NCI-H345 (cell line): ENCODE data around the gene KRR1.
"Not testable (repeated sequence)": the region's sequence is repeated elsewhere in the genome, so short reads cannot be mapped to it uniquely, and the experiment has no call there.

ENCODE experiments used
- DNase-seq: peaks from one replicate; lab custom pipeline; 2025; lab: John Stamatoyannopoulos, UW

The KRR1 gene

DNA sequence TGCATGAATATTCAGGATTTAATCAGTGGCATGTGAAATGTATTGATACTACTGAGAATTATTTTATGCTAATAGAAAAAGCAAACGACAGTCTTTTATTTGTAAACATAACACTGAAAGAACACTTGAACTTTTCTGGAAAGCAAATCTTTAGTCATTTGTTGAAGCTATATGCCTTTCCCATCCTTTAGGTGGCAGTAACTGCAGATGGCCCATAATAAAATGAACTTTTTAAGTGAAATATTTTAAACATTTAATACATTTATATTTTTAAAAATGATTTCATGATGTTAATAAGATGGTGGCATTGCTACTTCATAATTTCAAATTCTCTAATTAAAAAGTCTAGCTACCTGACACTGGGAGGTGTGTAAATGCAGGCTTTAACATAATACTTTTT is 13.9 kb upstream of the KRR1 start:
- DNase-seq, result no peak

GRCh38 chr12:75522124-75522523 is 10.7 kb upstream of the KRR1 start:
- not testable (repeated sequence) for DNase-seq

DNA sequence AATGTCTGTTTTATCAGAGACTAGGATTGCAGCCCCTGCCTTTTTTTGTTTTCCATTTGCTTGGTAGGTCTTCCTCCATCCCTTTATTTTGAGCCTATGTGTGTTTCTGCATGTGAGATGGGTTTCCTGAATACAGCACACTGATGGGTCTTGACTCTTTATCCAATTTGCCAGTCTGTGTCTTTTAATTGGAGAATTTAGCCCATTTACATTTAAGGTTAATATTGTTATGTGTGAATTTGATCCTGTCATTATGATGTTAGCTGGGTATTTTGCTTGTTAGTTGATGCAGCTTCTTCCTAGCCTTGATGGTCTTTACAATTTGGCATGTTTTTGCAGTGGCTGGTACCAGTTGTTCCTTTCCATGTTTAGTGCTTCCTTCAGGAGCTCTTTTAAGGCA is 9.8 kb upstream of the KRR1 start:
- DNase-seq, result not testable (repeated sequence)

DNA sequence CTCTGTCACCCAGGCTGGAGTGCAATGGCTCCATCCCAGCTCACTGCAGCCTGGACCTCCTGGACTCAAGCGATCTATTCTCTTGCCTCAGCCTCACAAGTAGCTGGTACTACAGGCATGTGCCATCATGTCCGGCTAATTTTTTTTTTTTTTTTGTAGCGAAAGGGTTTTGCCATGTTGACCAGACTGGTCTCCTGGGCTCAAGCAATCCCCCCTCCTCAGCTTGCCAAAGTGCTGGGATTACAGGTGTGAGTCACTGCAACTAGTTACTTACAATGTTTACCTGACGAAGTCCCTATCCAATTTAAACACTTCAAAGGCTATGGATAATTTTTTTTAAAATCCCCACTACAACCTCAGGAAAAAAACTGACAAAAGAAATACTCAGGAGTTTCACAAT is 1.8 kb downstream of the KRR1 start:
- no peak for DNase-seq

- no peak for DNase-seq
Observed at GRCh38 chr12:75508159-75508558, 3.2 kb downstream of the KRR1 start.

- no peak for DNase-seq
Observed at GRCh38 chr12:75507086-75507485, 4.3 kb downstream of the KRR1 start.

DNA sequence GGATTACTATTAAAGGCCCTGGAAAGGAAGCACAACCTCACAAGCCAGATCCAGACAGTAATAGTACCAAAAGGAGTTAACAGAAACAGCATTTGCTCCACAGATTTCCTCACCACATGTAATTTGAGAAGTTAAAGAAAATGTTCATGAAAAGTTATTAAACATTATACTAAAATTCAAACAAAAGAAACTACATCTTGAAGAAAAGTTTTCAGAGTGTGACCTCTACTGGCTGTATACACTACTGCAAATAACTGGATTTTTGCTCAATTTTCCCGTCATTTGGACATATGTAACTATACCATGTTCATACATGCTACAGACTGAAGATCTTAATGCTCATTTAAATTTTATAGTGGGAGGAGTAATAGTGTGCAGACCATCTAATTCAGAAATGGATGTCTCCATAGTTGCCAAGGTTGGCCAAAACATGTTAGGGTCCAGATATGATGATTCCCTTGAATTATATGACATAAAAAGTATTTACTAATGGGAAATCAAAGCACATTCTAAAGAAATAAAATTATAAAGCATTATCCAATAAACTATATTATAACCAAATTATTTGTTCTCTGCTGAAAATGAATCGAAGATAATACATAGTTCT is 5.6 kb downstream of the KRR1 start:
- DNase-seq, result no peak

DNA sequence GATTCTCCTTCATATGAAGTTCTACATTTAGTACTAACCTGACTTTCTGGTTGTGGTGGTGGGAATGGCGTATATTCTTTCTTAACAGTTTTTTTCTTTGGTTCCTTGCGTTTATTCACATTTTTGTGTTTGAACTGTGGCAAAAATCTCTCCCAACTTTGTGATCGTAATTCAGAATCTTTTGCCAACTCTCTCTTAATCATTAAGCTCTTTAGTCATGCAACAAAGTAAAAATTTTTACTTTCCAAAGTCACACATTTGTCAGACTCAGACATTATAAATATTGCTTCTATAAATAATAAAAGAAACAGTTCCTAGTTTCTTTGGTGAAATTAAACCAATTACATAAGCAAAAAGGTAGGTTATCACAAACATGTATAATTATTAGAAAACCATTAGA is 7.5 kb downstream of the KRR1 start:
- DNase-seq, result no peak

GRCh38 chr12:75503459-75503858 is 8.0 kb downstream of the KRR1 start:
- no peak for DNase-seq

- no peak for DNase-seq
Observed at GRCh38 chr12:75491169-75491568, 20.2 kb downstream of the KRR1 start.

GRCh38 chr12:75489613-75490210 is 21.7 kb downstream of the KRR1 start:
- DNase-seq, result no peak

GRCh38 chr12:75489187-75489586 is 22.2 kb downstream of the KRR1 start:
- no peak for DNase-seq

DNA sequence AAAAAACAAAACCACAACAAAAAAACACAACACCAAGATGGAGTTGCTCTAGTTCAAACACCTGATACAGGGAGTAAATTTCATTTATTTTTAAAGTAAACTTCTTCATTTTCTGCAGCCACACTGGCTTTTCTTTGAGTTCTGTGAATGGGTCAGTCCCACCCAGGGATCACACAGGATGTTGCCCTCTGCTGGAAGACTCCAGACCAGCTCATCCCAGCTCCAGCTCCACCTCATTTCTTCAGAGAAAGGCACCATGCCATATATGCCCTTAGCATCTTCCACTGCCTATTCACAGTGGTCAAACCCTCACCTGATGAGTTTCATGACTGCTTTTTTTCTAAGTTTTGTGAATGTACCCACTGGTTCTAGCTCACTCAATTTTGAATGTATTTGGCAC is 22.9 kb downstream of the KRR1 start:
- DNase-seq, result no peak

DNA sequence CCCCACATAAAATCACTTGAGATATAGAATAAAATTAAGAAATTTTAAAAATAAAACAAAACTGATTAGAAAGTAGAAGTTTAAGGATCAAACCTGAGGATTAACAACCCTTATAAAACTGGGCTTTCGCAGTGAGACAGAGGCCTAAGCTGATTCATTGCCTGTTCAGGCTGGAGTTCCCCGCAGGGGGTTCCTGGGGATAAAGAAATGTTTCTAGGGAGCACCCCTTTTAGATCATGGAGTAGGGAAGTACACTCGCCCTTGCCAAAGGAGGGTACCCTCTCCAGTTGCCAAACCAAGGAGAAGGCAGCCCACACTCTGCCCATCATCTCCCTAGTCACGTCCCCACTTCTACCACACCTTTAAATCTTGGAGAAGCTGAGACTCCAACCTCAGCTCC is 24.1 kb downstream of the KRR1 start:
- no peak for DNase-seq

DNA sequence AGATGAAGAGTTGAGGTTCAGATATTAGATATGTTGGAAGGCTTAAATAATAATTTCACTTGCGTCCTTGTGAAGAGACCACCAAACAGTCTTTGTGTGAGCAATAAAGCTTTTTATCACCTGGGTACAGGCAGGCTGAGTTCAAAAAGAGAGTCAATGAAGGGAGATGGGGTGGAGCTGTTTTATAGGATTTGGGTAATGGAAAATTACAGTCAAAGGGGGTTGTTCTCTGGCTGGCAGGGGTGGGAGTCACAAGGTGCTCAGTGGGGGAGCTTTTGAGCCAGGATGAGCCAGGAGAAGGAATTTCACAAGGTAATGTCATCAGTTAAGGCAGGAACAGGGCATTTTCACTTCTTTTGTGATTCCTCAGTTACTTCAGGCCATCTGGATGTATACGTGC is 27.0 kb downstream of the KRR1 start:
- not testable (repeated sequence) for DNase-seq

GRCh38 chr12:75483431-75483830 is 28.0 kb downstream of the KRR1 start:
- DNase-seq, result no peak

GRCh38 chr12:75482646-75483045 is 28.8 kb downstream of the KRR1 start:
- DNase-seq, result no peak

GRCh38 chr12:75481774-75482173 is 29.6 kb downstream of the KRR1 start:
- no peak for DNase-seq

- DNase-seq, result no peak
Observed at GRCh38 chr12:75481013-75481705, 30.2 kb downstream of the KRR1 start.

DNA sequence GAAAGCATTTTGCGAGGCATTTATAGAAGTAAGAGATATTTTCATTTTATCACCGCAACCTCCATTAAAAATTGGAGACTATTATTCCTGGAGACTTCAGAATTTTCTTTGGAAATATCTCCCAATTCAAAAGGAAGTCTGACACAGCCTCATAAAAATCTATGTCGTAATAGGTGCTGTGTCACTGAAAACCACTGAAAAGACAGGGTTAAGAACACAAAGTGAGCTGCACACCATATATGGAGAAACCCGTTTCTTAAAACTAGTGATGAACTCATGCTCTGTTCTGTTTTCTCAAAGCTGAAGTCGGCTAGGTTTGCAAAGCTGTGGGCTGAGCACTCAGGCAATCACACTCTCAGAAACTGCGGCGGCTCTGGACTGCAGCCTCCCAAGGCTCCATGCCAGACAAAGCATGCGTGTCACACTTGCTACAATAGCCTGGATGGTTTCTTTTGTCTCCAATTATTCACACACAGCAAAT is 30.9 kb downstream of the KRR1 start, which contains the start of gene GLIPR1:
TSS of gene GLIPR1 (plus strand) at position 287 of the 481 bp plus-strand sequence. CDS start at position 413, 126 bp downstream.
- DNase-seq, result no peak

GRCh38 chr12:75479963-75480461 is 31.4 kb downstream of the KRR1 start:
- DNase-seq, result no peak

DNA sequence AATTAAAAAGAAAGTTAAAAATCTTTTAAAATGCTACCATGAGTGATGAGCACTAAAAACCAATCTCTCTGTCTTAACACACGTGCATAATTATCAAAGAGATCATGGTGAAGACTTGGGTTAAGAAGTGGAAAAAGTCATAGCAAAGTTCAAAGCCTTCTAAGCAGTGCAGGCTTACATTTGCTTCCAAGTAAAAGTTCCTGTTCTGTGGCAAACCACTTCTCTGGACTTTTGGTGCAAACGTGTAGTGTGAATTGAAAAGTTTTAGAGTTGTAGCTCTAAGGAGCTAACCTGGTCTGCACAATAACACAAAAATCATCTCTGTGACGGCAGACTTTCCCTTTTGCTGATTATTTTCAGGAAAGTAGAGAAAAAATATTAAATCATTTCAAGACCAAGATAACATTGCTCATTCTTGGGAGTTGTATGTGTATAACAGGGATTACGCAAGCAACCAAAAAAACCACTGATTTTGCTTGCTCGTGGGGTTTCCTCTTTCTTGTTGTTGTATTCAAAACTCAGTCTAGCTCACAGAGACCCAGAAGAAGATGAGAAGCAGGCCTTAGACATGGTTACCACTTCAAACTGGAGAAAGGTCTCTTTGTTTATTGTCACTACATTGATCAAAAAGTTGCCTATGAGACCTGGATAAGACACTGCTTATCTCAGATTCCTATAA is 33.2 kb downstream of the KRR1 start:
- DNase-seq, result no peak

DNA sequence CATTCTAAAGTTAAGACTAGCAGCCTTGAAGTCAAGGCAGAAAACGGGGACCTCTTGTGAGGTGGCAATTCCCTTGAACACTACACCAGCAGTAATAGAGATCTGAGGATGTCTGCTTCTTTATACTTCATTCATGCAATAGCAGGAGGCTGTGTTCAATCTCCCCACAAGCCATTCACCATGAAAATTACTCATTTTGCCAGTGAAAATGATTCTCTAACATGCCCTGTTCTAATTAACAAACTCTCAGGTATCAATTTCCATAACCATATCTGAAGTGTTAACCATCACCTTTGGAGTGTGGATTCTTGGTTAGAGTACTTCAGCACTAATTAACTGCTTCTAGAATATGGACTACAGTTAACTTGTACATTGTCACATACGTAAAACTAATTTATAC is 34.3 kb downstream of the KRR1 start:
- no peak for DNase-seq
